ENCODE measurements around the gene ERC2. TPM values are rescaled to one million over a fixed set of nuclear protein-coding genes. Genes with fewer than 3 reads are reported as not detected.
"Not testable (repeated sequence)": the region's sequence is repeated elsewhere in the genome, so short reads cannot be mapped to it uniquely, and the experiment has no call there.

Gene ERC2
- total RNA-seq, 1 donor from 2014 or later = 0.35 TPM

DNA sequence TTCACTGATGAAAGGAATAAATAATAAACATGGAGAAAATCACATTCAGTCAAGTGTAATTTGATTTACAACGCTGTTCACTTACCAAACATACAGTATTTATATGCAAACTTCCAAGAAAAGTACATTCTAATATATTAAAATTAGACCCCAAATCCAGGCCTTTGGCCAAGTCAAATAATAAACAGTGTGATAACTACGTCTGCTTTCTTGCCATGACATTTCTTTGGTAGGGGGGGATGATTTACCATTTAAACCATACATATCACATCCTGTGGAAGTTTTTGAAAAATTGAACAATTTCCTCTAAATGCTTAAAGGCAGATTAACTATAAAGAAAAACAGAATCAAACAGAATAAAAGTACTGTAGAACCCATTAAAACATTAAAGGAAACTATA is 613.0 kb downstream of the ERC2 start:
- H3K27ac Mint-ChIP-seq (ENCODE audit: unreplicated experiment) = no peak overlapping the region
- TF ChIP-seq CTCF (IDR thresholded peaks at IDR 0.05) = no peak
- DNase-seq (ENCODE audit: extremely low spot score, unreplicated experiment) = no peak
- H3K9me3 Mint-ChIP-seq (ENCODE audit: unreplicated experiment) = no peaks in the 10 kb centered on the region
- H3K27me3 Mint-ChIP-seq (ENCODE audit: unreplicated experiment) = no peaks in the 10 kb centered on the region
- H3K4me3 Mint-ChIP-seq (ENCODE audit: unreplicated experiment) = no peak overlapping the region
- no peaks in the 10 kb centered on the region for H3K36me3 Mint-ChIP-seq (ENCODE audit: unreplicated experiment)
- H3K4me1 Mint-ChIP-seq (ENCODE audit: unreplicated experiment) = peaks cover 29% of the 10 kb centered on the region

DNA sequence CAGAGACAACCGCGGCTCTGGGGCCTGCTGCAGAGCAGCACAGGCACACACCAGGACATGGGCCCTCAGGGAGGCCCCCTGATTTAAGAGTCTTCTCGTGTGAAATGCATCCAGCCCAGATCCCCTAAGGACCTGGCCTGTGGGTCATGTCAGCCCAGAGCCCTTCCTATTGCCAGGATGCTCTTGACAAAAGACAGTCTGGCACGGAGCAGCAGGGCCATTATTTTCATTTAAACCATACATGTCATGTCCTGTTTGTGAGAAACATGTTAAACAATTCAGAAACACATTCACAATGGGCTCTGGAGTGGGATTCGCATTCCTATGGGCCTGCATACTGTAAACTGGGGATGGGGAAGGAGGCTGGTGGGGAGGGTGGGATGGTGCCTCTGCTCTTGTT is 613.8 kb downstream of the ERC2 start:
- Mint-ChIP-seq H3K4me1 (ENCODE audit: unreplicated experiment) (peaks cover 22% of the 10 kb centered on the region), H3K27ac (ENCODE audit: unreplicated experiment) (no peak overlapping the region), H3K36me3 (ENCODE audit: unreplicated experiment) (no peaks in the 10 kb centered on the region), H3K9me3 (ENCODE audit: unreplicated experiment) (no peaks in the 10 kb centered on the region), H3K27me3 (ENCODE audit: unreplicated experiment) (no peaks in the 10 kb centered on the region), H3K4me3 (ENCODE audit: unreplicated experiment) (no peak overlapping the region)
- no peak for TF ChIP-seq CTCF (IDR thresholded peaks at IDR 0.05)
- DNase-seq (ENCODE audit: extremely low spot score, unreplicated experiment) = no peak

DNA sequence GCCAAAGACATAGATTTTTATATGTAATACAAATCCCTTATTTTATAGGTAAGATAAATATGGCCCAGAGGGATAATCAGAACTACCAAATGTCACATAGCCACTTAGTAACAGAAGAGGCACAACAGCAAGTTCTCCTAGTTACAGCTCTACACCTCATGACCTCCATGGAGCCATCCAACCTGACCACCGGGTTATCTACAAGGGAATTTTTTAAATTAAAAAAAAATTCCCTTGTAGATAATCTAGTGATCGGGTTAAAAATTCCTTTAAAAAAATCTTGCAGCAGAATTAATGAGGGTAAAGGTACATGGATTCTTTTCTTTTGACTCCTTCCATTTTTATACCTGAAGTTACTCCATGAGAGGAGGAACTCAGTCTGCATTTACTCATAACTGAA is 615.9 kb downstream of the ERC2 start:
- Mint-ChIP-seq H3K4me3 (ENCODE audit: unreplicated experiment) (no peak overlapping the region), H3K4me1 (ENCODE audit: unreplicated experiment) (peaks cover 18% of the 10 kb centered on the region), H3K27me3 (ENCODE audit: unreplicated experiment) (no peaks in the 10 kb centered on the region), H3K27ac (ENCODE audit: unreplicated experiment) (no peak overlapping the region), H3K9me3 (ENCODE audit: unreplicated experiment) (no peaks in the 10 kb centered on the region), H3K36me3 (ENCODE audit: unreplicated experiment) (no peaks in the 10 kb centered on the region)
- TF ChIP-seq CTCF (IDR thresholded peaks at IDR 0.05) = no peak
- no peak for DNase-seq (ENCODE audit: extremely low spot score, unreplicated experiment)

DNA sequence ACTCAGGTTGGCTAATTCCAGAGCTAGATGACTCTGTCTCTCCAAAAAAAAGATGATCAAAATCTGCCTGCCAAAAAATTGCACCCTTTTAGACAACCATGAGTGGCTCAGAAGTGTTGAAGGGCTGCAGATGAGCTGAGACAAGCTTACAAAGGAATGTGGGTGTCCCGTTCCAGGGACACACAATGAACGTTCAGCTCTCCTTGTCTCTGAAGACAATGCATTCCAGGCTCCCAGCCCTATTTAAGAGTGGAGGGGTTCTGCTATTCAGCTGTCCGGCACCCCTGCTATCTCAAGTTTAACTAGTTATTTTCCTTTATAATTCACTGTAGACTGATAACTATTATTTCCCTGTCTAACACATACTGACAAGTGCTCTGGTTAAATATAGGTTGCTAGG is 626.1 kb downstream of the ERC2 start:
- Mint-ChIP-seq H3K36me3 (ENCODE audit: unreplicated experiment) (no peaks in the 10 kb centered on the region), H3K4me3 (ENCODE audit: unreplicated experiment) (no peak overlapping the region), H3K27ac (ENCODE audit: unreplicated experiment) (no peak overlapping the region), H3K9me3 (ENCODE audit: unreplicated experiment) (no peaks in the 10 kb centered on the region), H3K4me1 (ENCODE audit: unreplicated experiment) (no peaks in the 10 kb centered on the region), H3K27me3 (ENCODE audit: unreplicated experiment) (peaks cover 12% of the 10 kb centered on the region)
- DNase-seq (ENCODE audit: extremely low spot score, unreplicated experiment) = no peak
- no peak for TF ChIP-seq CTCF (IDR thresholded peaks at IDR 0.05)

DNA sequence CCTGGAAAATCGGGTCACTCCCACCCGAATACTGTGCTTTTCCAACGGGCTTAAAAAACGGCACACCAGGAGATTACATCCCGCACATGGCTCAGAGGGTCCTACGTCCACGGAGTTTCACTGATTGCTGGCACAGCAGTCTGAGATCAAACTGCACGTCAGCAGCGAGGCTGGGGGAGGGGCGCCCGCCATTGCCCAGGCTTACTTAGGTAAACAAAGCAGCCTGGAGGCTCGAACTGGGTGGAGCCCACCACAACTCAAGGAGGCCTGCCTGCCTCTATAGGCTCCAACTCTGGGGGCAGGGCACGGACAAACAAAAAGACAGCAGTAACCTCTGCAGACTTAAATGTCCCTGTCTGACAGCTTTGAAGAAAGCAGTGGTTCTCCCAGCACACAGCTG is 636.4 kb downstream of the ERC2 start:
- not testable (repeated sequence) for H3K27me3 Mint-ChIP-seq (ENCODE audit: unreplicated experiment); H3K36me3 Mint-ChIP-seq (ENCODE audit: unreplicated experiment); H3K4me1 Mint-ChIP-seq (ENCODE audit: unreplicated experiment); DNase-seq (ENCODE audit: extremely low spot score, unreplicated experiment); H3K4me3 Mint-ChIP-seq (ENCODE audit: unreplicated experiment); H3K27ac Mint-ChIP-seq (ENCODE audit: unreplicated experiment)
- H3K9me3 Mint-ChIP-seq (ENCODE audit: unreplicated experiment) = peaks cover 18% of the 10 kb centered on the region

- no peaks in the 10 kb centered on the region for H3K36me3 Mint-ChIP-seq (ENCODE audit: unreplicated experiment)
Observed at GRCh38 chr3:55828712-55829111, 639.6 kb downstream of the ERC2 start.

More at GRCh38 chr3:55828712-55829111, 639.6 kb downstream of the ERC2 start:
- H3K27me3 Mint-ChIP-seq (ENCODE audit: unreplicated experiment) = no peaks in the 10 kb centered on the region
- TF ChIP-seq CTCF (IDR thresholded peaks at IDR 0.05) = no peak
- peaks cover 4% of the 10 kb centered on the region for H3K4me1 Mint-ChIP-seq (ENCODE audit: unreplicated experiment)
- H3K9me3 Mint-ChIP-seq (ENCODE audit: unreplicated experiment) = peaks cover 18% of the 10 kb centered on the region
- H3K27ac Mint-ChIP-seq (ENCODE audit: unreplicated experiment) = no peak overlapping the region
- DNase-seq (ENCODE audit: extremely low spot score, unreplicated experiment) = no peak
- H3K4me3 Mint-ChIP-seq (ENCODE audit: unreplicated experiment) = no peak overlapping the region
